ENCODE data around the gene HS3ST5. TPM values are rescaled to one million over a fixed set of nuclear protein-coding genes. Genes with fewer than 3 reads are reported as not detected.

Gene HS3ST5
- total and polyA plus RNA-seq, 2 experiments from 2014 or later: not detected

DNA sequence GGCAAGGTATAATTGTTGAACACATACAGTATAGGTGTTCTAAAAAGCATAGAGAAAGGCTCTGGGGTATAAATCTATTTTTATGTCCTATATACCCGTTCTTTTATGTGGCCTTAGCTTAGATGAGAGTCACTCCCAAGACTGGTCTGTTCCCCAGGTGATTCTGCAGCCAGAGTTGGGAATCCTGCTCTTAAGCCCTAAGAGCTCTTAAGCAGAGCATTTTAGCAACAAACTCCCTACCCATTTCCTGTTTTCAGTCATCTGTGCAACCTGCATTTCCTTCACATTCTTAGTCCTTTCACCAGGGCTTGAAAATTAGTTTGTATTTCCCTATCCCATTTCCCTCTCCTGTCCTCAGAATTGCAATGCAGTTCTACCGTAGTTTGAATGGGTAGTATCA is 166.1 kb downstream of the HS3ST5 start:
- H3K9me3 ChIP-seq (ENCODE audit: low read depth): no peaks in the 10 kb centered on the region
- no peaks in the 10 kb centered on the region for H3F3A ChIP-seq (ENCODE audit: insufficient read depth)
- no peak overlapping the region for H3K4me2 ChIP-seq (ENCODE audit: unreplicated experiment)
- in situ Hi-C loops (cut with MboI): no loop called here
- no peaks in the 10 kb centered on the region for H3K27me3 ChIP-seq (replicated peaks; ENCODE audit: insufficient read depth)
- no peaks in the 10 kb centered on the region for H4K20me1 ChIP-seq (ENCODE audit: insufficient read depth)
- H3K79me2 ChIP-seq (ENCODE audit: insufficient read depth): no peaks in the 10 kb centered on the region
- no peak overlapping the region for H3K4me3 ChIP-seq
- no peak for TF ChIP-seq EZH2 (IDR thresholded peaks at IDR 0.05; ENCODE audit: insufficient read depth, poor library complexity, severe bottlenecking)
- no peak for TF ChIP-seq EZH2phosphoT487 (IDR thresholded peaks at IDR 0.05; ENCODE audit: insufficient read depth, low read depth)
- no peak overlapping the region for H3K27ac ChIP-seq
- no peak for DNase-seq
- no peaks in the 10 kb centered on the region for H3K9me2 ChIP-seq (ENCODE audit: insufficient read depth)
- no peak overlapping the region for H2AFZ ChIP-seq
- no peaks in the 10 kb centered on the region for H3K36me3 ChIP-seq (ENCODE audit: low read depth)
- no peak overlapping the region for H3K9ac ChIP-seq
- WGBS, 2 experiments (ENCODE audit: low coverage in 1 of 2, low lambda C conversion rate in 2 of 2, missing lambda C conversion rate in 2 of 2): 15 to 17% methylated on average over 2 of the region's 2 CpGs
- H3K4me1 ChIP-seq (ENCODE audit: insufficient read depth): no peaks in the 10 kb centered on the region

DNA sequence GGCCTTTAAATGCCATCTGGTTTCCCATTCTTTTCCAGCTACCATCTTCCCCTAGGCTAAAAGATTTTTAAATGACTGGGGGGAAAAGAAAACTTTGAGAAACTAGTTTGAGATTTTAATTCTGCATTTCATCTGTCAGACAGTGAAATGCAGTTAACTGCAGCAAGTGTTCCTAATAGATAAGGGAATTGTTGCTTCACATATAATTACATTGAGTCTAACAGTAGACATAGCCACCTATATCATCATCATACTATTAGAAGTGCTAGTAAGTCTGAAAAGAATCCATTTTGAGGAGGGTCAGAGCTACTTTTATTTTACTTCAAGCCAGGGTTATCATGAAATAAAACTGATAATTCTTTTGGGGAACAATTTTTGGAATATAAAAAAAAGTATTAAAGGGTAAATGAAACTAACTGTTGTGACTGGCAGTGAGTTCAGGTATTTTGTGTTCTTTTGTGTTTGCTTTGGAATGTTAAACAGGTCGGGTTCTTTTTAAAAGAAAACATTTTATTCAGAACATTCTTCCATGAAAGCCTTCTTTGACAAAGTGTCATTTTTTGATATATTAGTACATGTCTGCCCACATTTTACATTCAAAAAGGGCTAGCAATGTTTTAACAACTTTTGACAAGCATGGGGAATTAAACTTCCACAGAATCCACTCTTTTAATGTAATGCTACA is 170.1 kb downstream of the HS3ST5 start:
- Histone ChIP-seq H3K4me3 (no peak overlapping the region), H3K36me3 (ENCODE audit: low read depth) (no peaks in the 10 kb centered on the region), H2AFZ (no peak overlapping the region), H3K27me3 (replicated peaks; ENCODE audit: insufficient read depth) (no peaks in the 10 kb centered on the region), H3K4me2 (ENCODE audit: unreplicated experiment) (no peak overlapping the region), H4K20me1 (ENCODE audit: insufficient read depth) (no peaks in the 10 kb centered on the region), H3K9me3 (ENCODE audit: low read depth) (no peaks in the 10 kb centered on the region), H3K9ac (no peak overlapping the region), H3F3A (ENCODE audit: insufficient read depth) (no peaks in the 10 kb centered on the region), H3K4me1 (ENCODE audit: insufficient read depth) (no peaks in the 10 kb centered on the region), H3K79me2 (ENCODE audit: insufficient read depth) (no peaks in the 10 kb centered on the region), H3K27ac (no peak overlapping the region), H3K9me2 (ENCODE audit: insufficient read depth) (no peaks in the 10 kb centered on the region)
- DNase-seq: no peak
- no peak for TF ChIP-seq EZH2 (IDR thresholded peaks at IDR 0.05; ENCODE audit: insufficient read depth, poor library complexity, severe bottlenecking)
- no peak for TF ChIP-seq EZH2phosphoT487 (IDR thresholded peaks at IDR 0.05; ENCODE audit: insufficient read depth, low read depth)
- in situ Hi-C loops (cut with MboI): no loop called here
- WGBS, 2 experiments (ENCODE audit: low coverage in 1 of 2, low lambda C conversion rate in 2 of 2, missing lambda C conversion rate in 2 of 2): 5 to 13% methylated on average over 1 of the region's 1 CpG

DNA sequence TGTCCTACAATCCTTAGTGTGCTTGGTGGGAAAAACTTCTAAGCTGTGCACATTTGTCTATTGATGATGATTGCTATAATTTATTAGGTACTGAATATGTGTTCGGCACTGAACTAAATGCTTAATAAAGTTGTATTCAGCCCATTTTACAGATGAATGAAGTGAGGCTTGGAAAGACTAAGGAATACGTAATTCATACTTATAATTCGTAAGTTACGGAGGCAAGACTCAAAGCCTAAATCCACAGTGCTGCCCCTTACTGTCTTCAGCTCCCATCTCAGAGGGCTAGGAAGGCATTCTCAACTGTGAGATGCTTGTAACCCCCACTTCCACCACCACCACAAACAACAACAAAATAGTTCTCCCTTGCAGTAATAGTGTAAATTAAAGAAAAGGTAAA is 171.3 kb downstream of the HS3ST5 start:
- Histone ChIP-seq H3K9me3 (ENCODE audit: low read depth) (no peaks in the 10 kb centered on the region), H3K9me2 (ENCODE audit: insufficient read depth) (no peaks in the 10 kb centered on the region)

DNA sequence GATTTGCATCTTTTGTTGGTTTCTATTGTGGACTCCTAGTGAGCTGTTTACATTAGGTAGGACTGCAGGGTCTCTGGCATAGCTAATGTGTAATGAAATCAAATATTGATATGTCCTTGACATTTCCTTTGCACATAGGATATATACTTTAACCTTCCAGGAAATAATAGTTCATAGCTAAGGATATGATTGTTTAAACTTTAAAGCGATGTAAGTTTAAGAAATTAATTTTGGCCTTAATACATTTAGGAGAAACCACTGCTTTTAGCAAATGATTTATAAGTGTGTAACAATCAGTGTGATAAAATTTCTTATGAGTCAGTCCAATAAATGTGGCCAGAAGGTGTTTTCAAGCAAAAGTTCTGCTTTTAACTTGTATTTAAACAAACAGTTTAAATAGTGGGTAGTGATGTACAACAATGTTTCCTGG is 171.8 kb downstream of the HS3ST5 start:
- no peak overlapping the region for H3K9ac ChIP-seq
- H3K4me1 ChIP-seq (ENCODE audit: insufficient read depth): no peaks in the 10 kb centered on the region
- no peak for DNase-seq
- H3K27ac ChIP-seq: no peak overlapping the region
- H3K9me3 ChIP-seq (ENCODE audit: low read depth): no peaks in the 10 kb centered on the region
- no peaks in the 10 kb centered on the region for H4K20me1 ChIP-seq (ENCODE audit: insufficient read depth)
- in situ Hi-C loops (cut with MboI): no loop called here
- H2AFZ ChIP-seq: no peak overlapping the region
- no peaks in the 10 kb centered on the region for H3K79me2 ChIP-seq (ENCODE audit: insufficient read depth)
- no peak for TF ChIP-seq EZH2 (IDR thresholded peaks at IDR 0.05; ENCODE audit: insufficient read depth, poor library complexity, severe bottlenecking)
- no peak for TF ChIP-seq EZH2phosphoT487 (IDR thresholded peaks at IDR 0.05; ENCODE audit: insufficient read depth, low read depth)
- H3K9me2 ChIP-seq (ENCODE audit: insufficient read depth): no peaks in the 10 kb centered on the region
- no peaks in the 10 kb centered on the region for H3K36me3 ChIP-seq (ENCODE audit: low read depth)
- H3K4me3 ChIP-seq: no peak overlapping the region
- no peaks in the 10 kb centered on the region for H3F3A ChIP-seq (ENCODE audit: insufficient read depth)
- WGBS, 2 experiments (ENCODE audit: low coverage in 1 of 2, low lambda C conversion rate in 2 of 2, missing lambda C conversion rate in 2 of 2): 71 to 75% methylated on average over 1 of the region's 1 CpG
- no peaks in the 10 kb centered on the region for H3K27me3 ChIP-seq (replicated peaks; ENCODE audit: insufficient read depth)
- H3K4me2 ChIP-seq (ENCODE audit: unreplicated experiment): no peak overlapping the region

More for the DNA sequence above, 171.3 kb downstream of the HS3ST5 start:
- Histone ChIP-seq H3K79me2 (ENCODE audit: insufficient read depth) (no peaks in the 10 kb centered on the region), H3K4me2 (ENCODE audit: unreplicated experiment) (no peak overlapping the region), H3F3A (ENCODE audit: insufficient read depth) (no peaks in the 10 kb centered on the region), H2AFZ (no peak overlapping the region), H3K4me3 (no peak overlapping the region), H4K20me1 (ENCODE audit: insufficient read depth) (no peaks in the 10 kb centered on the region), H3K27me3 (replicated peaks; ENCODE audit: insufficient read depth) (no peaks in the 10 kb centered on the region), H3K4me1 (ENCODE audit: insufficient read depth) (no peaks in the 10 kb centered on the region), H3K9ac (no peak overlapping the region), H3K27ac (no peak overlapping the region), H3K36me3 (ENCODE audit: low read depth) (no peaks in the 10 kb centered on the region)
- in situ Hi-C loops (cut with MboI): no loop called here
- DNase-seq: no peak
- 67 to 71% methylated on average over 4 of the region's 4 CpGs for WGBS, 2 experiments (ENCODE audit: low coverage in 1 of 2, low lambda C conversion rate in 2 of 2, missing lambda C conversion rate in 2 of 2)
- TF ChIP-seq EZH2 (IDR thresholded peaks at IDR 0.05; ENCODE audit: insufficient read depth, poor library complexity, severe bottlenecking): no peak

All from GM23248 (cell line).